Measurements from ENCODE around the gene CCDC40.
"Not testable (repeated sequence)": the region's sequence is repeated elsewhere in the genome, so short reads cannot be mapped to it uniquely, and the experiment has no call there.

Gene CCDC40

GRCh38 chr17:80083136-80083661 is 46.8 kb downstream of the CCDC40 start:
- TF ChIP-seq ZNF274 (IDR thresholded peaks at IDR 0.05; ENCODE audit: low read depth, low read length) = no peak
- no peak overlapping the region for H3K4me3 ChIP-seq (ENCODE audit: low read length)

GRCh38 chr17:80084773-80085172 is 48.3 kb downstream of the CCDC40 start:
- TF ChIP-seq ZNF274 (IDR thresholded peaks at IDR 0.05; ENCODE audit: low read depth, low read length) = no peak
- H3K4me3 ChIP-seq (ENCODE audit: low read length) = no peak overlapping the region

GRCh38 chr17:80086081-80086480 is 49.6 kb downstream of the CCDC40 start:
- H3K4me3 ChIP-seq (ENCODE audit: low read length) = no peak overlapping the region
- no peak for TF ChIP-seq ZNF274 (IDR thresholded peaks at IDR 0.05; ENCODE audit: low read depth, low read length)

GRCh38 chr17:80086616-80087015 is 50.2 kb downstream of the CCDC40 start:
- H3K4me3 ChIP-seq (ENCODE audit: low read length) = no peak overlapping the region
- no peak for TF ChIP-seq ZNF274 (IDR thresholded peaks at IDR 0.05; ENCODE audit: low read depth, low read length)

GRCh38 chr17:80087346-80088265 is 51.2 kb downstream of the CCDC40 start:
- H3K4me3 ChIP-seq (ENCODE audit: low read length) = no peak overlapping the region
- no peak for TF ChIP-seq ZNF274 (IDR thresholded peaks at IDR 0.05; ENCODE audit: low read depth, low read length)

GRCh38 chr17:80089762-80090161 is 53.3 kb downstream of the CCDC40 start:
- no peak overlapping the region for H3K4me3 ChIP-seq (ENCODE audit: low read length)
- no peak for TF ChIP-seq ZNF274 (IDR thresholded peaks at IDR 0.05; ENCODE audit: low read depth, low read length)

GRCh38 chr17:80090164-80090563 is 53.7 kb downstream of the CCDC40 start:
- not testable (repeated sequence) for H3K4me3 ChIP-seq (ENCODE audit: low read length)

GRCh38 chr17:80091376-80091775 is 54.9 kb downstream of the CCDC40 start:
- H3K4me3 ChIP-seq (ENCODE audit: low read length) = no peak overlapping the region
- no peak for TF ChIP-seq ZNF274 (IDR thresholded peaks at IDR 0.05; ENCODE audit: low read depth, low read length)

GRCh38 chr17:80092959-80093358 is 56.5 kb downstream of the CCDC40 start:
- H3K4me3 ChIP-seq (ENCODE audit: low read length) = no peak overlapping the region
- no peak for TF ChIP-seq ZNF274 (IDR thresholded peaks at IDR 0.05; ENCODE audit: low read depth, low read length)

GRCh38 chr17:80095038-80095843 is 58.8 kb downstream of the CCDC40 start:
- TF ChIP-seq ZNF274 (IDR thresholded peaks at IDR 0.05; ENCODE audit: low read depth, low read length) = no peak
- no peak overlapping the region for H3K4me3 ChIP-seq (ENCODE audit: low read length)

GRCh38 chr17:80095844-80096475 is 59.5 kb downstream of the CCDC40 start:
- TF ChIP-seq ZNF274 (IDR thresholded peaks at IDR 0.05; ENCODE audit: low read depth, low read length) = no peak
- H3K4me3 ChIP-seq (ENCODE audit: low read length) = no peak overlapping the region

- H3K4me3 ChIP-seq (ENCODE audit: low read length) = no peak overlapping the region
- no peak for TF ChIP-seq ZNF274 (IDR thresholded peaks at IDR 0.05; ENCODE audit: low read depth, low read length)
These were observed 60.1 kb downstream of the CCDC40 start for GRCh38 chr17:80096561-80097021.

- no peak for TF ChIP-seq ZNF274 (IDR thresholded peaks at IDR 0.05; ENCODE audit: low read depth, low read length)
- no peak overlapping the region for H3K4me3 ChIP-seq (ENCODE audit: low read length)
These were observed 60.7 kb downstream of the CCDC40 start for GRCh38 chr17:80097127-80097621.
